NCI-H2227 (cell line): ENCODE data around the gene ACVR1B.

Experiments used
- DNase-seq: peaks from one replicate; lab custom pipeline; 2025; ENCODE audit not compliant: unreplicated experiment; lab: John Stamatoyannopoulos, UW

ACVR1B gene

GRCh38 chr12:51942501-51943000, 8.9 kb upstream of the ACVR1B start:
- no peak for DNase-seq

- no peak for DNase-seq
These were observed 8.2 kb upstream of the ACVR1B start for GRCh38 chr12:51943346-51943745.

GRCh38 chr12:51944608-51945233, 6.8 kb upstream of the ACVR1B start:
- DNase-seq, result no peak

GRCh38 chr12:51947246-51947996, 4.1 kb upstream of the ACVR1B start:
- no peak for DNase-seq

- DNase-seq, result no peak
These were observed 3.4 kb upstream of the ACVR1B start for GRCh38 chr12:51948066-51948465.

GRCh38 chr12:51949342-51950030, 2.0 kb upstream of the ACVR1B start:
- DNase-seq, result no peak

GRCh38 chr12:51950682-51951198, 759 bp upstream of the ACVR1B start:
- no peak for DNase-seq

- DNase-seq, result peak; percentile 36
These were observed 584 bp downstream of the ACVR1B start for GRCh38 chr12:51951843-51952722.

GRCh38 chr12:51953089-51953488, 1.6 kb downstream of the ACVR1B start:
- peak; percentile 3 for DNase-seq

- DNase-seq, result no peak
These were observed 2.4 kb downstream of the ACVR1B start for GRCh38 chr12:51953864-51954263.

GRCh38 chr12:51954561-51955361, 3.3 kb downstream of the ACVR1B start:
- DNase-seq, result no peak

GRCh38 chr12:51955702-51956101, 4.2 kb downstream of the ACVR1B start:
- DNase-seq, result no peak

- DNase-seq, result no peak
These were observed 7.0 kb downstream of the ACVR1B start for GRCh38 chr12:51958542-51958941.

GRCh38 chr12:51959211-51959610, 7.7 kb downstream of the ACVR1B start:
- DNase-seq, result no peak

GRCh38 chr12:51959921-51960320, 8.4 kb downstream of the ACVR1B start:
- no peak for DNase-seq

- DNase-seq, result no peak
These were observed 9.0 kb downstream of the ACVR1B start for GRCh38 chr12:51960488-51960887.

- DNase-seq, result no peak
These were observed 9.4 kb downstream of the ACVR1B start for GRCh38 chr12:51960890-51961289.

GRCh38 chr12:51961834-51962233, 10.3 kb downstream of the ACVR1B start:
- no peak for DNase-seq

GRCh38 chr12:51962737-51963136, 11.2 kb downstream of the ACVR1B start:
- DNase-seq, result no peak

GRCh38 chr12:51963477-51963876, 12.0 kb downstream of the ACVR1B start:
- DNase-seq, result no peak
